GM19099 (cell line): ENCODE measurements around the gene GSTK1.

Experiments
- POLR2A ChIP-seq: IDR thresholded peaks from 3 replicates; pipeline ENCODE4 v1.6.1; 2011; ENCODE audit warnings: low read depth; ENCODE audit not compliant: insufficient read length; ENCODE audit errors: extremely low read depth

The GSTK1 gene

GRCh38 chr7:143300959-143301935 lies 38.0 kb downstream of the GSTK1 start:
- no peak for TF ChIP-seq POLR2A

- TF ChIP-seq POLR2A: no peak
Observed at GRCh38 chr7:143303733-143304132, 40.5 kb downstream of the GSTK1 start.

GRCh38 chr7:143304938-143305337 lies 41.7 kb downstream of the GSTK1 start:
- TF ChIP-seq POLR2A: no peak

GRCh38 chr7:143305423-143306070 lies 42.3 kb downstream of the GSTK1 start:
- TF ChIP-seq POLR2A: no peak

GRCh38 chr7:143308632-143309031 lies 45.4 kb downstream of the GSTK1 start:
- TF ChIP-seq POLR2A: no peak

GRCh38 chr7:143314127-143314526 lies 50.9 kb downstream of the GSTK1 start:
- no peak for TF ChIP-seq POLR2A

DNA sequence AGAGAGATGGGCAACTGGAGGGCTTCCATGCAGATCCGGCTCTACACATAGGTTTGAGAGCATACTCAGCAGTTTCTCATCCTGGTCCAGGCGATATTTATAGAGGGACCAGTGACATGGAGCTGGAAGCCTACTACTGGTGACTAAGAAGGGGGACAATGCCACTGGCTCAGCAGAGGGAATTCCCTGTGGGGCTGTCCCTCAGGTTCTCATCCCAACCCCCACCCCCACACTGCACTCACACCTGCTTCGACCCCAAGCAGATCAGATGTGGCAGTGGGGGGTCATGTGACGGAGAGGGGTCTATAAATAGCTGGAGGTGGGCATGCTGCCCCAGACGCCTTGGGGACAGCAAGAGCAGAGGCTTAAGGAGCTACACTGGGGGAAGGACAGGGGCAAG lies 52.5 kb downstream of the GSTK1 start, which contains the start of gene CLCN1:
Gene CLCN1 (plus strand): TSS at position 336 of the 400 bp plus-strand sequence. CDS start 102 bp downstream, outside the sequence.
- TF ChIP-seq POLR2A: no peak

- no peak for TF ChIP-seq POLR2A
Observed at GRCh38 chr7:143316492-143316891, 53.3 kb downstream of the GSTK1 start.

GRCh38 chr7:143318661-143319060 lies 55.4 kb downstream of the GSTK1 start:
- no peak for TF ChIP-seq POLR2A
